ENCODE measurements around the gene MTIF3. TPM values are rescaled to one million over a fixed set of nuclear protein-coding genes. Genes with fewer than 3 reads are reported as not detected.

Gene MTIF3
- total and polyA plus RNA-seq, 2 donors (not counting 1 experiment from before 2014, with no cell fraction given): 86.8 to 171 TPM

DNA sequence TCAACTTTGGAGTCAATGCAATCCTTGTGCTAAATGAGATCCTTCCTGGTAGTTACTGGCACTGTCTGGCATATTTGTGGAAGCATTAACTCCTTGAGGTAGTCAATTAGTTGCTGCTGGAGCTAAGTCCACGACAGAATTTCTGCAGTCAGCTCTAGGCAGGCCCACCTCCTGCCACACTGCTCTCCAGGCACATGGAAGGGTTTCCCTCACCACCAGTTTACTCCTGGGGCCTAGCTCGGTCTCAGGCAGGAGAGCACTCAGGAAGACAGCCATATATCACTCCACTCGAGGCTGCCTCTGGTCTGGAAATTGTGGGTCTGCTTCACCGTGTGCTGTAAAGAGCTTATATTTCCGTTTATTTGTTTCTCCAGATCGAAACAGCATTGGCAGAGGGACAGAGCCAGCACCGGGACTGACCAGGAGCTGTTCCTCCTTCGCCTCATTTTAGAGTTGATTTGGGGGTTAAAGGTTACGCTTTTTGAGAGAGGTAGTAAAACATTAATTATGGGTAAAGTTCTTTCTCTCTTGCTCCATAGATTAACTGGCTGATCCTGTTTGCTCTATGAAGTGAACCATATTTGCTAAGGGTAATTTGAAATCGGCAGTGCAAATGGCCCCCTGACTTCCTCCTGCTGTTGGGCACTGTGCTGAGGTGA, 46.5 kb downstream of the MTIF3 start:
- Histone ChIP-seq H4K20me1 (ENCODE audit: control insufficient read depth, insufficient read depth, low read length, poor library complexity, severe bottlenecking) (no peaks in the 10 kb centered on the region), H3K27me3 (replicated peaks in 1 of 4; ENCODE audit: control extremely low read depth in 1 of 4, control insufficient read depth in 3 of 4, insufficient read depth in 4 of 4, low read length in 3 of 4) (peaks cover 0 to 2% (median 0%) of the 10 kb centered on the region in 4 experiments), H3K36me3 (replicated peaks in 1 of 2; ENCODE audit: control extremely low read depth in 1 of 2, control insufficient read depth in 1 of 2, extremely low read depth in 1 of 2, insufficient read depth in 2 of 2, low read length in 1 of 2) (no peaks in the 10 kb centered on the region), H3K9me3 (ENCODE audit: control extremely low read depth in 1 of 3, control insufficient read depth in 2 of 3, insufficient read depth in 1 of 3, low read length in 2 of 3) (peaks cover 0 to 5% (median 0%) of the 10 kb centered on the region in 3 donors), H2AFZ (ENCODE audit: insufficient read depth, low read depth, low read length, poor library complexity, severe bottlenecking) (no peak overlapping the region), H3K79me2 (ENCODE audit: control insufficient read depth, insufficient read depth, low read length) (no peaks in the 10 kb centered on the region), H3K4me2 (replicated peaks; ENCODE audit: low read depth, low read length, poor library complexity, severe bottlenecking) (no peak overlapping the region), H3K4me1 (ENCODE audit: control insufficient read depth in 2 of 2, insufficient read depth in 2 of 2, low read length in 2 of 2) (peaks cover 11% of the 10 kb centered on the region in 2 donors), H3K4me3 (ENCODE audit: control extremely low read depth in 1 of 5, extremely low read depth in 1 of 5, insufficient read depth in 1 of 5, low read depth in 2 of 5, low read length in 4 of 5) (no peak overlapping the region), H3K9ac (ENCODE audit: low read length) (no peak overlapping the region), H3K27ac (ENCODE audit: low read length in 2 of 2) (no peak overlapping the region)
- intact Hi-C loops (cut with micrococcal nuclease): no loop called here
- Mint-ChIP-seq H3K9me3 (ENCODE audit: insufficient read depth) (no peaks in the 10 kb centered on the region), H3K4me3 (no peak overlapping the region), H3K27ac (no peak overlapping the region), H3K27me3 (peaks cover 18% of the 10 kb centered on the region), H3K4me1 (peaks cover 12% of the 10 kb centered on the region)
- DNase-seq (no peak), ATAC-seq (ENCODE audit: low read depth) (no peak)
- 55% methylated on average over 8 of the region's 10 CpGs for WGBS (ENCODE audit: insufficient coverage)
- POLR2A ChIA-PET: no interaction called here
- TF ChIP-seq EZH2 (IDR thresholded peaks at IDR 0.05; ENCODE audit: borderline replicate concordance, insufficient read depth, low read depth, low read length, poor library complexity, severe bottlenecking): no peak
- TF ChIP-seq, protein P1, sequence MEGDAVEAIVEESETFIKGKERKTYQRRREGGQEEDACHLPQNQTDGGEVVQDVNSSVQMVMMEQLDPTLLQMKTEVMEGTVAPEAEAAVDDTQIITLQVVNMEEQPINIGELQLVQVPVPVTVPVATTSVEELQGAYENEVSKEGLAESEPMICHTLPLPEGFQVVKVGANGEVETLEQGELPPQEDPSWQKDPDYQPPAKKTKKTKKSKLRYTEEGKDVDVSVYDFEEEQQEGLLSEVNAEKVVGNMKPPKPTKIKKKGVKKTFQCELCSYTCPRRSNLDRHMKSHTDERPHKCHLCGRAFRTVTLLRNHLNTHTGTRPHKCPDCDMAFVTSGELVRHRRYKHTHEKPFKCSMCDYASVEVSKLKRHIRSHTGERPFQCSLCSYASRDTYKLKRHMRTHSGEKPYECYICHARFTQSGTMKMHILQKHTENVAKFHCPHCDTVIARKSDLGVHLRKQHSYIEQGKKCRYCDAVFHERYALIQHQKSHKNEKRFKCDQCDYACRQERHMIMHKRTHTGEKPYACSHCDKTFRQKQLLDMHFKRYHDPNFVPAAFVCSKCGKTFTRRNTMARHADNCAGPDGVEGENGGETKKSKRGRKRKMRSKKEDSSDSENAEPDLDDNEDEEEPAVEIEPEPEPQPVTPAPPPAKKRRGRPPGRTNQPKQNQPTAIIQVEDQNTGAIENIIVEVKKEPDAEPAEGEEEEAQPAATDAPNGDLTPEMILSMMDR (IDR thresholded peaks at IDR 0.05): no peak
- CTCF ChIA-PET: interaction anchor here (3.5 to 8.0 kb wide), 2 partner anchors 22 to 424 kb away, joined by 22 to 119 read pairs; partner anchors contain the start of gene GTF3A

DNA sequence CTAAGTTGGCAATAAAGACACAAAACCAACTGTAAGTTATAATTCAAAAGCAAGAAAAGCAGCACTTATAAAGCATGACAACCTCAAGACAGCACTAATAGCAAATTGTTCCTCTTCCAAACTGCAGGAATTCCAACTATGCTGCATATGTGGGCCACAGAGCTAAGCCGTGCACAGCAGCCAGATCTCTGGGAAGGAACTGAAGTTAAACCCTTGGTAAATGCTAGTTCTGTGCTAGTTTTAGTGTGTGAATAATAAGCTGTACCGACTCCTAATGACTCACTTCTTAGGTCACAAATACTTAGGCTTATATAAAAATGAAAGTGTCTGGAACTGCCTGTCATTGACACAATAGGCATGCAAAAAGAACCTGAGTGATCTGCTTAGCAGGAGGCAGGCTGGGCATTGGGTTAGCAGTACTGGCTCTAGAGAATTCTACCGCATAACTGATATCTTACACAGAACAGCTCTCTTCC, 47.1 kb downstream of the MTIF3 start:
- TF ChIP-seq, protein P1 (IDR thresholded peaks at IDR 0.05): no peak
- no peak for TF ChIP-seq EZH2 (IDR thresholded peaks at IDR 0.05; ENCODE audit: borderline replicate concordance, insufficient read depth, low read depth, low read length, poor library complexity, severe bottlenecking)
- H2AFZ ChIP-seq (ENCODE audit: insufficient read depth, low read depth, low read length, poor library complexity, severe bottlenecking): no peak overlapping the region
- no peak overlapping the region for H3K4me3 Mint-ChIP-seq
- H3K27me3 ChIP-seq (replicated peaks in 1 of 4; ENCODE audit: control extremely low read depth in 1 of 4, control insufficient read depth in 3 of 4, insufficient read depth in 4 of 4, low read length in 3 of 4): peaks cover 0 to 2% (median 0%) of the 10 kb centered on the region in 4 experiments
- intact Hi-C loops (cut with micrococcal nuclease): no loop called here
- peaks cover 12% of the 10 kb centered on the region for H3K4me1 Mint-ChIP-seq
- no peaks in the 10 kb centered on the region for H3K9me3 Mint-ChIP-seq (ENCODE audit: insufficient read depth)
- H3K9me3 ChIP-seq (ENCODE audit: control extremely low read depth in 1 of 3, control insufficient read depth in 2 of 3, insufficient read depth in 1 of 3, low read length in 2 of 3): peaks cover 0 to 5% (median 0%) of the 10 kb centered on the region in 3 donors
- DNase-seq: no peak
- POLR2A ChIA-PET: no interaction called here
- no peak overlapping the region for H3K4me2 ChIP-seq (replicated peaks; ENCODE audit: low read depth, low read length, poor library complexity, severe bottlenecking)
- no peaks in the 10 kb centered on the region for H3K79me2 ChIP-seq (ENCODE audit: control insufficient read depth, insufficient read depth, low read length)
- no peak overlapping the region for H3K27ac Mint-ChIP-seq
- no peak overlapping the region for H3K4me3 ChIP-seq (ENCODE audit: control extremely low read depth in 1 of 5, extremely low read depth in 1 of 5, insufficient read depth in 1 of 5, low read depth in 2 of 5, low read length in 4 of 5)
- no peaks in the 10 kb centered on the region for H4K20me1 ChIP-seq (ENCODE audit: control insufficient read depth, insufficient read depth, low read length, poor library complexity, severe bottlenecking)
- ATAC-seq (ENCODE audit: low read depth): no peak
- CTCF ChIA-PET: interaction anchor here (3.5 to 8.0 kb wide), 2 partner anchors 22 to 424 kb away, joined by 22 to 119 read pairs; partner anchors contain the start of gene GTF3A
- H3K4me1 ChIP-seq (ENCODE audit: control insufficient read depth in 2 of 2, insufficient read depth in 2 of 2, low read length in 2 of 2): peaks cover 11% of the 10 kb centered on the region in 2 donors
- no peak overlapping the region for H3K9ac ChIP-seq (ENCODE audit: low read length)
- 100% methylated on average over 1 of the region's 3 CpGs for WGBS (ENCODE audit: insufficient coverage)
- H3K27me3 Mint-ChIP-seq: peaks cover 14% of the 10 kb centered on the region
- no peaks in the 10 kb centered on the region for H3K36me3 ChIP-seq (replicated peaks in 1 of 2; ENCODE audit: control extremely low read depth in 1 of 2, control insufficient read depth in 1 of 2, extremely low read depth in 1 of 2, insufficient read depth in 2 of 2, low read length in 1 of 2)
- no peak overlapping the region for H3K27ac ChIP-seq (ENCODE audit: low read length in 2 of 2)
